ENCODE data around the gene PXDN. TPM values are rescaled to one million over a fixed set of nuclear protein-coding genes. Genes with fewer than 3 reads are reported as not detected.
"Not testable (repeated sequence)": the region's sequence is repeated elsewhere in the genome, so short reads cannot be mapped to it uniquely, and the experiment has no call there.

Gene PXDN
- polyA plus RNA-seq, 1 donor from 2014 or later = 0.16 TPM

GRCh38 chr2:1782514-1782913, 38.2 kb upstream of the PXDN start:
- Mint-ChIP-seq H3K27me3 (peaks cover 11% of the 10 kb centered on the region), H3K9me3 (no peaks in the 10 kb centered on the region), H3K4me3 (no peak overlapping the region), H3K4me1 (no peaks in the 10 kb centered on the region), H3K27ac (no peak overlapping the region), H3K36me3 (no peaks in the 10 kb centered on the region)

- peaks cover 9% of the 10 kb centered on the region for H3K27me3 Mint-ChIP-seq
- H3K9me3 Mint-ChIP-seq = no peaks in the 10 kb centered on the region
- no peaks in the 10 kb centered on the region for H3K4me1 Mint-ChIP-seq
- no peak overlapping the region for H3K4me3 Mint-ChIP-seq
- no peaks in the 10 kb centered on the region for H3K36me3 Mint-ChIP-seq
- H3K27ac Mint-ChIP-seq = no peak overlapping the region
Observed at GRCh38 chr2:1781291-1782080, 37.2 kb upstream of the PXDN start.

GRCh38 chr2:1780693-1781092, 36.4 kb upstream of the PXDN start:
- no peaks in the 10 kb centered on the region for H3K9me3 Mint-ChIP-seq
- no peaks in the 10 kb centered on the region for H3K36me3 Mint-ChIP-seq
- H3K4me1 Mint-ChIP-seq = no peaks in the 10 kb centered on the region
- H3K27me3 Mint-ChIP-seq = peaks cover 8% of the 10 kb centered on the region
- H3K27ac Mint-ChIP-seq = no peak overlapping the region
- no peak overlapping the region for H3K4me3 Mint-ChIP-seq

- not testable (repeated sequence) for H3K27ac Mint-ChIP-seq, H3K9me3 Mint-ChIP-seq, H3K36me3 Mint-ChIP-seq, H3K4me1 Mint-ChIP-seq, H3K4me3 Mint-ChIP-seq, H3K27me3 Mint-ChIP-seq
Observed at GRCh38 chr2:1780054-1780453, 35.7 kb upstream of the PXDN start.

GRCh38 chr2:1778566-1778965, 34.3 kb upstream of the PXDN start:
- peaks cover 6% of the 10 kb centered on the region for H3K27me3 Mint-ChIP-seq
- no peaks in the 10 kb centered on the region for H3K9me3 Mint-ChIP-seq
- no peak overlapping the region for H3K4me3 Mint-ChIP-seq
- H3K36me3 Mint-ChIP-seq = no peaks in the 10 kb centered on the region
- no peak overlapping the region for H3K27ac Mint-ChIP-seq
- H3K4me1 Mint-ChIP-seq = no peaks in the 10 kb centered on the region

GRCh38 chr2:1777781-1778180, 33.5 kb upstream of the PXDN start:
- Mint-ChIP-seq H3K27me3 (peaks cover 6% of the 10 kb centered on the region), H3K27ac (no peak overlapping the region), H3K9me3 (no peaks in the 10 kb centered on the region), H3K36me3 (no peaks in the 10 kb centered on the region), H3K4me3 (no peak overlapping the region), H3K4me1 (no peaks in the 10 kb centered on the region)

- no peak overlapping the region for H3K27ac Mint-ChIP-seq
- no peaks in the 10 kb centered on the region for H3K4me1 Mint-ChIP-seq
- H3K4me3 Mint-ChIP-seq = no peak overlapping the region
- no peaks in the 10 kb centered on the region for H3K36me3 Mint-ChIP-seq
- H3K27me3 Mint-ChIP-seq = peaks cover 6% of the 10 kb centered on the region
- no peaks in the 10 kb centered on the region for H3K9me3 Mint-ChIP-seq
Observed at GRCh38 chr2:1777156-1777555, 32.8 kb upstream of the PXDN start.

GRCh38 chr2:1775511-1776035, 31.3 kb upstream of the PXDN start:
- no peaks in the 10 kb centered on the region for H3K4me1 Mint-ChIP-seq
- peaks cover 6% of the 10 kb centered on the region for H3K27me3 Mint-ChIP-seq
- no peaks in the 10 kb centered on the region for H3K36me3 Mint-ChIP-seq
- H3K9me3 Mint-ChIP-seq = no peaks in the 10 kb centered on the region
- H3K27ac Mint-ChIP-seq = no peak overlapping the region
- H3K4me3 Mint-ChIP-seq = no peak overlapping the region

GRCh38 chr2:1774929-1775328, 30.6 kb upstream of the PXDN start:
- H3K27ac Mint-ChIP-seq = no peak overlapping the region
- peaks cover 0 to 1% (median 0%) of the 10 kb centered on the region in 3 donors for H3K4me1 Mint-ChIP-seq
- no peak overlapping the region for H3K4me3 Mint-ChIP-seq
- H3K27me3 Mint-ChIP-seq = peaks cover 6% of the 10 kb centered on the region
- H3K9me3 Mint-ChIP-seq = no peaks in the 10 kb centered on the region
- no peaks in the 10 kb centered on the region for H3K36me3 Mint-ChIP-seq

GRCh38 chr2:1773883-1774282, 29.6 kb upstream of the PXDN start:
- Mint-ChIP-seq H3K27me3 (peaks cover 6% of the 10 kb centered on the region), H3K9me3 (no peaks in the 10 kb centered on the region), H3K36me3 (no peaks in the 10 kb centered on the region), H3K4me3 (no peak overlapping the region), H3K27ac (no peak overlapping the region), H3K4me1 (peaks cover 0 to 1% (median 0%) of the 10 kb centered on the region in 3 donors)

GRCh38 chr2:1772471-1773267, 28.4 kb upstream of the PXDN start:
- Mint-ChIP-seq H3K36me3 (no peaks in the 10 kb centered on the region), H3K4me1 (peaks cover 0 to 1% (median 0%) of the 10 kb centered on the region in 3 donors), H3K9me3 (no peaks in the 10 kb centered on the region), H3K4me3 (no peak overlapping the region), H3K27ac (peak overlapping the region in 1 of 3 donors; percentile 27), H3K27me3 (peaks cover 5% of the 10 kb centered on the region)

GRCh38 chr2:1771626-1772280, 27.4 kb upstream of the PXDN start:
- H3K4me1 Mint-ChIP-seq = peaks cover 0 to 1% (median 0%) of the 10 kb centered on the region in 3 donors
- H3K9me3 Mint-ChIP-seq = no peaks in the 10 kb centered on the region
- no peak overlapping the region for H3K27ac Mint-ChIP-seq
- H3K36me3 Mint-ChIP-seq = no peaks in the 10 kb centered on the region
- H3K27me3 Mint-ChIP-seq = peaks cover 3% of the 10 kb centered on the region
- H3K4me3 Mint-ChIP-seq = no peak overlapping the region

GRCh38 chr2:1770566-1771380, 26.5 kb upstream of the PXDN start:
- Mint-ChIP-seq H3K27ac (no peak overlapping the region), H3K9me3 (no peaks in the 10 kb centered on the region), H3K4me3 (no peak overlapping the region), H3K27me3 (peaks cover 2% of the 10 kb centered on the region), H3K4me1 (peaks cover 0 to 1% (median 0%) of the 10 kb centered on the region in 3 donors), H3K36me3 (no peaks in the 10 kb centered on the region)

- Mint-ChIP-seq H3K4me3 (no peak overlapping the region), H3K4me1 (peaks cover 0 to 1% (median 0%) of the 10 kb centered on the region in 3 donors), H3K27ac (peak overlapping the region in 1 of 3 donors; percentile 41), H3K36me3 (no peaks in the 10 kb centered on the region), H3K27me3 (no peaks in the 10 kb centered on the region), H3K9me3 (no peaks in the 10 kb centered on the region)
Observed at GRCh38 chr2:1769703-1770422, 25.5 kb upstream of the PXDN start.
